ENCODE measurements around the gene ARHGAP15.

- TF ChIP-seq POLR2AphosphoS5 (IDR thresholded peaks at IDR 0.05; ENCODE audit: insufficient read depth in 1 of 2, low read depth in 1 of 2) (no peak), CTCF (IDR thresholded peaks at IDR 0.05) (no peak)
Observed at GRCh38 chr2:143741205-143741604, 612.0 kb downstream of the ARHGAP15 start.

Data from vagina (tissue), 2 donors.